Testis (tissue), 2 donors: ENCODE data around the gene TK2.

ENCODE experiments used
- CTCF ChIP-seq, 3 experiments: fragments of 450-650 bp in 2 of 3; fragments of 200-600 bp in 1 of 3; sonication (generic) in 1 of 3; IDR thresholded peaks; one replicate each; pipeline ENCODE4 v1.5.1; 2016 to 2019; ENCODE audit warnings: antibody characterized with exemption in 3 of 3, mild to moderate bottlenecking in 2 of 3, moderate library complexity in 1 of 3
- POLR2A ChIP-seq: fragments of 450-650 bp; IDR thresholded peaks from one replicate; pipeline ENCODE4 v1.6.1; 2017; ENCODE audit warnings: antibody characterized with exemption, mild to moderate bottlenecking, moderate library complexity

GRCh38 chr16:66525396-66526180 is 24.3 kb downstream of the TK2 start:
- TF ChIP-seq CTCF (IDR thresholded peaks at IDR 0.05) (no peak), POLR2A (no peak)
